ENCODE results near the gene PUS7L. TPM values are rescaled to one million over a fixed set of nuclear protein-coding genes. Genes with fewer than 3 reads are reported as not detected.
"Not testable (repeated sequence)": the region's sequence is repeated elsewhere in the genome, so short reads cannot be mapped to it uniquely, and the experiment has no call there.

The PUS7L gene
- total RNA-seq, 4 donors from 2014 or later: 5.4 to 22.3 (median 9.9) TPM

DNA sequence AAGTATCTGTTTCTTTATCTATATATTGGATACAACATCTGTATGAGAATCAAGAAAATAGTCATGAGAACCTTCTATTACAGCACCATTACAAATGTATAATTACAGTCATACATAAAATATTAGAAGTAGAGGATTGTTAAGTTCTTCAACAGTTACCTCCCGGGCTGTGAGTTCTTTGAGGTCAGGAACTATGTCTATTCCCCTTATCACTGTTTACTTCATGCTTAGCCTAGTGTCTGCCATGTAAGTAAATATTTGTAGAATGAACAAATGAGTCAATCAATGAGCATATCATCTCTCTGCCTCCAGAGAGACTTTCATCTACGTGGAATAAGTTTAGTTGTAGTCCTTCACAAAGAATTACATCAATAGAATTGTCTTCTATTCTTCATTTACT is 47.2 kb downstream of the PUS7L start:
- no peak for DNase-seq
- TF ChIP-seq, protein P1, sequence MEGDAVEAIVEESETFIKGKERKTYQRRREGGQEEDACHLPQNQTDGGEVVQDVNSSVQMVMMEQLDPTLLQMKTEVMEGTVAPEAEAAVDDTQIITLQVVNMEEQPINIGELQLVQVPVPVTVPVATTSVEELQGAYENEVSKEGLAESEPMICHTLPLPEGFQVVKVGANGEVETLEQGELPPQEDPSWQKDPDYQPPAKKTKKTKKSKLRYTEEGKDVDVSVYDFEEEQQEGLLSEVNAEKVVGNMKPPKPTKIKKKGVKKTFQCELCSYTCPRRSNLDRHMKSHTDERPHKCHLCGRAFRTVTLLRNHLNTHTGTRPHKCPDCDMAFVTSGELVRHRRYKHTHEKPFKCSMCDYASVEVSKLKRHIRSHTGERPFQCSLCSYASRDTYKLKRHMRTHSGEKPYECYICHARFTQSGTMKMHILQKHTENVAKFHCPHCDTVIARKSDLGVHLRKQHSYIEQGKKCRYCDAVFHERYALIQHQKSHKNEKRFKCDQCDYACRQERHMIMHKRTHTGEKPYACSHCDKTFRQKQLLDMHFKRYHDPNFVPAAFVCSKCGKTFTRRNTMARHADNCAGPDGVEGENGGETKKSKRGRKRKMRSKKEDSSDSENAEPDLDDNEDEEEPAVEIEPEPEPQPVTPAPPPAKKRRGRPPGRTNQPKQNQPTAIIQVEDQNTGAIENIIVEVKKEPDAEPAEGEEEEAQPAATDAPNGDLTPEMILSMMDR (IDR thresholded peaks at IDR 0.05): no peak
- TF ChIP-seq POLR2A (IDR thresholded peaks at IDR 0.05): no peak
- no peaks in the 10 kb centered on the region for H3K9me3 ChIP-seq
- no peak overlapping the region for H3K27ac ChIP-seq
- no peak overlapping the region for H3K4me3 ChIP-seq
- no peaks in the 10 kb centered on the region for H3K27me3 ChIP-seq
- H3K36me3 ChIP-seq: no peaks in the 10 kb centered on the region
- no peaks in the 10 kb centered on the region for H3K4me1 ChIP-seq

DNA sequence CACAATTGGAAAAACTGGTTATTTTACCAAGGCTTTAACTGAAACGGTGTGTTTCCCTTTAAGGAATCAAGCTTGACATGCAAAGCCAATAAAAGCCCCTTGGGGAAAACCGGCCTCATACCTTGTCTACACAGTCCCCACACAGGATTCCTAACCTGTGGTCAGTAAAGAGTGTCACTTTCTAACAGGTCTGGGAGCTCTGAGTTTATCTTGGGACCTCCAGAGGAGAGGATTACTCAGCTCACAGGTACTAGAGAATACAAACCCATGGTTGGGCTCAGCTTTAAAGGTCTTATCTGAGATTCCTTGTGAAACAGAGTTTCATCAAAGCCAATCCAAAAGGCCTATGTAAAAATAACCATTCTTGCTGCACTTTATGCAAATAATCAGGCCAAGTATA is 54.8 kb downstream of the PUS7L start:
- H3K36me3 ChIP-seq, DNase-seq, H3K27me3 ChIP-seq, H3K9me3 ChIP-seq, H3K4me3 ChIP-seq, H3K27ac ChIP-seq, H3K4me1 ChIP-seq: not testable (repeated sequence)

DNA sequence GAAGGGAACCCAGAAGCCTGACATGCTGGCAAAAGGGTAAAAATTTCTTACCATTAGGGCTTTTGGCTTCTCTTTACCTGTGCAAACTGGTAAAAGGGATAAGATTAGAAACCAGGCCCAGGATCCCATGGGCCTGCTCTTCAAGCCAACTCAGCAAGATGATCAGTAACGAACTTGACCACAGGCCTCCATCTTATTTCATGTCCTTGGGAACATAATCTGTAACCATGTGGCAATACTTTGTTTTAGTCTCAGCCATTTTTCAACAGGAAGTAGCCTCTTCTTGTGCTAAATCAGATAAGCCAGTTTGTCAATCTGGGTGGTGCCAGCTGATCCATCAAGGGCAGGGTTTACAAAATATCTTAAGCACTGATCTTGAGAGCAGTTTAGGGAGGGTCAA is 57.4 kb downstream of the PUS7L start:
- not testable (repeated sequence) for H3K9me3 ChIP-seq, DNase-seq, H3K4me1 ChIP-seq, H3K27me3 ChIP-seq, H3K36me3 ChIP-seq, H3K4me3 ChIP-seq, H3K27ac ChIP-seq

DNA sequence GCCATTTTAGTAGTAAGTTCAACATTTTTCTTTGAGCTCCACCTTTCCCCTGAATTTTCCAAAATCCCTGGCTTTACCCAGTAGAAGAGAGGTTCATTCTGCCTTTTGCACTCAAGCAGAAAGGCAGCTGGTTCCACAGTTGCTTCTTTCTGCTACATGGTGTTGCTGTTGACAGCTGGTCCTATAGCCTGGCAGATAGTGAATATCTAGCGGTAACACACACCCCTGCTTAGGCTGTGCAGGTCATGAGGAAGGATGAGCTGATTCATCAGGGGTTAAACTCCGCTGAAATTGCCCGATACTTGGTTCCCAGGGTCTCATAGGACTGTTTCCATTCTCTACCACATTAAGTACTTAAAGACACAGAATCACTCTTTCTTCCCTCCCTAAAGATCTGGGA is 62.4 kb downstream of the PUS7L start:
- DNase-seq: no peak
- Histone ChIP-seq H3K27ac (no peak overlapping the region), H3K36me3 (no peaks in the 10 kb centered on the region), H3K4me1 (no peaks in the 10 kb centered on the region), H3K4me3 (no peak overlapping the region), H3K9me3 (no peaks in the 10 kb centered on the region), H3K27me3 (no peaks in the 10 kb centered on the region)
- TF ChIP-seq POLR2A (IDR thresholded peaks at IDR 0.05): no peak
- TF ChIP-seq, protein P1 (IDR thresholded peaks at IDR 0.05): no peak

DNA sequence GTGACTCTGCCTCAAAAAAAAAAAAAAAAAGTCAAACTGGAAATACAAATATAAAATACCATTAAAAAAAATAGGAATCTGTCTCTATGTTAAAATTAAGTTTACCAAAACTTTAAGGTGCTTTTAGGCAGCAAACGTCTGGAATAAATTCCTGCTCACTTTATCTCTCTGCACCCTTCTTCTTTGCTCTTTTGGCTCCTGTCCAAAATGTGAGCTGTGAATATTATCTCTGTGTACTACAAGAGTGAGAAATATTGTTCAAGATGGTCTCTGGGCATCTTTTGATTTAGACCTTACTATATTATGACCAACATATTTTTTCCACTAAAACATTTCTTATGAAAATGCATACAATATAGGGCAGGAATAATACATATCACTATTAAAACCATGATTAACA is 63.7 kb downstream of the PUS7L start:
- Histone ChIP-seq H3K27me3 (no peaks in the 10 kb centered on the region), H3K36me3 (no peaks in the 10 kb centered on the region), H3K4me1 (no peaks in the 10 kb centered on the region), H3K27ac (no peak overlapping the region), H3K9me3 (no peaks in the 10 kb centered on the region), H3K4me3 (no peak overlapping the region)
- TF ChIP-seq, protein P1 (IDR thresholded peaks at IDR 0.05): no peak
- no peak for TF ChIP-seq POLR2A (IDR thresholded peaks at IDR 0.05)
- no peak for DNase-seq

DNA sequence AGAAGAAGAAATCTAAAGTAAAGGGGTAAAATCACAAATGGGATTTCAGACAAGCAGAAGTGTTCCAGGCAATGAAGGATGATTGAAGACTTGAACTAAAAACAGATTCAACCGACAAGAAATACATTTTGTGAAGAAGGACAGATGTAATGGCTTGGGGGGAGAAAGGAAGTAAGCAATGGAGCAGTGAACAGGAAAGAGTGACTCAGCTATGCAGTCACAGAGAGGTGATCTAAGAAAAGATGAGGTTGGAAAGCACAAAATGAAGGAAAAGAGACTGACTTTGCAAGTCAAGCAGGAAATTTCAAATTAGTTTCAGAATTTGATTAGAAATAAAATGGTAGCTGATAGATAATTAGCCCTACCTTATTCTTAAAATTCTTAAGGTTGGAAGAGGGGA is 66.5 kb downstream of the PUS7L start:
- Histone ChIP-seq H3K27ac (no peak overlapping the region), H3K4me3 (no peak overlapping the region), H3K4me1 (no peaks in the 10 kb centered on the region), H3K27me3 (no peaks in the 10 kb centered on the region), H3K9me3 (no peaks in the 10 kb centered on the region), H3K36me3 (no peaks in the 10 kb centered on the region)
- TF ChIP-seq, protein P1 (IDR thresholded peaks at IDR 0.05): no peak
- TF ChIP-seq POLR2A (IDR thresholded peaks at IDR 0.05): no peak
- DNase-seq: no peak

DNA sequence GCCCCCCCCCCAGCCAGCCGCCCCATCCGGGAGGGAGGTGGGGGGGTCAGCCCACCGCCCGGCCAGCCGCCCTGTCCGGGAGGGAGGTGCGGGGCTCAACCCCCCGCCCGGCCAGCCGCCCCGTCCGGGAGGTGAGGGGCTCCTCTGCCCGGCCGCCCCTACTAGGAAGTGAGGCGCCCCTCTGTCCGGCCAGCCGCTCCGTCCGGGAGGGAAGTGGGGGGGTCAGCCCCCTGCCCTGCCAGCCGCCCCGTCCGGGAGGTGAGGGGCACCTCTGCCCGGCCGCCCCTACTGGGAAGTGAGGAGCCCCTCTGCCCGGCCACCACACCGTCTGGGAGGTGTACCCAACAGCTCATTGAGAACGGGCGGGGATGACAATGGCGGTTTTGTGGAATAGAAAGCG is 73.1 kb downstream of the PUS7L start:
- not testable (repeated sequence) for H3K4me1 ChIP-seq, H3K36me3 ChIP-seq, H3K27me3 ChIP-seq, DNase-seq, H3K4me3 ChIP-seq, H3K27ac ChIP-seq, H3K9me3 ChIP-seq
